Stimulated activated CD4-positive, alpha-beta T cell treated with anti-CD3 and anti-CD28 coated beads, Interleukin-1b, Interleukin-23, amount 100 ng/mL, for 4 hours (primary cell): ENCODE data around the gene DPP9.
"Not testable (repeated sequence)": the region's sequence is repeated elsewhere in the genome, so short reads cannot be mapped to it uniquely, and the experiment has no call there.

Experiments
- DNase-seq, 2 donors: peaks; one replicate each; pipeline ENCODE4 v3.0.0-alpha.2; 2020; ENCODE audit warnings: low read depth in 2 of 2

DPP9 gene

DNA sequence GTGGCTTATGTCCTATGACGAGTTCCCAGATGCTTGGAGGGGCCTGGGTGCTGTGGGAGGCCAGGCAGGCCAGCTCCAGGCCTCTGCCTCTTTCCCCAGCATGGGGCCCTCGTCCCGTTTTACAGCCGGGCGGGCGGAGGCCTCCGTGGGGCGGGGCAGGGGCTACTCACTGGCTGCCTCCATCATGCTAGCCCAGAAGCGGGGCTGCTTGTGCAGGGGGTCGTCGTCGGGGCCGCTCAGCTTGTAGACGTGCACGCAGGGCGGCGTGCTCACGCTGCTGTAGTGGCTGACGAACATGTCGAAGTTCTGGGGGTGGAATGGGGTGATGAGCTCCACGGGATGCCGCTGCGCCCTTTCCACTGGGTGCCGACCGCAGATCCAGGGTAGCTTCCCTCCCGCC lies 35.1 kb downstream of the DPP9 start:
- no peak for DNase-seq

DNA sequence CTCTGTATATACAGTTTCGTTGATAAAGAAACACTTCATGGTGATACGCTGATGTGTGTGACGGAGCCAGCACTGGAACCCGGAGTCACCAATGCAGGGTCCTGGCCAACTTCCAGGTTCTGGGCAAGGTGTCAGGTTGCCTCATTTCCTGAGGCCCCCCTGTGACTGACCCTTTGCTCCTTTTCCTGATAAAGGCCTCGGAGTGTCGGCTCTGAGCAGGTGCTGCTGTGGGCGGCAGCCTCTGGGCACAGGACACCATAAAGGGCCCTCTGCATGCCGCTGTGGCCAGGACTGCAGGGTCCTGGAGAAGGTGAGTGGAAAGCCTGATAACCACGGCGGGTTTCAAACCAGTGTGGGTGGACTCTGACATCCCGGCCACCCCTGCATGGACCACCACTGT lies 36.2 kb downstream of the DPP9 start:
- no peak for DNase-seq

DNA sequence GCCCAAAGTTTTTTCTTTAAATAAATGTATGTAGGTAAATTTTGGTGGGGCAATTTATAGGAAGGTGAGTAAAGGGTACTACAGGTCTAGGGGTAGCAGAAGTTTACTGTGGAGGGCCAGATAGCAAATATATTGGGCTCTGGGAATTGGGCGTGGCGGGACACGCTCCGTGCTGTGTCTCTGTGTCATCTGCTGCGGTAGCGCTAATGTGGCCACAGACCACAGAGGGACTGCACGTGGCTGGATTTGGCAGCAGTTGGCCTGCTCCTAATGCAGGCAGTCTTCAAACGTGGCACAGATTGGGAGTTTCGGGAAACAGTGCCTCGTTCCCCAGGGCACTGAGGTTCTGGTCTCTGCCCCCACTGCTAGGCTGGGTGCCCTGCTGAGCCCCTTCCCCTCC lies 36.9 kb downstream of the DPP9 start:
- no peak for DNase-seq

DNA sequence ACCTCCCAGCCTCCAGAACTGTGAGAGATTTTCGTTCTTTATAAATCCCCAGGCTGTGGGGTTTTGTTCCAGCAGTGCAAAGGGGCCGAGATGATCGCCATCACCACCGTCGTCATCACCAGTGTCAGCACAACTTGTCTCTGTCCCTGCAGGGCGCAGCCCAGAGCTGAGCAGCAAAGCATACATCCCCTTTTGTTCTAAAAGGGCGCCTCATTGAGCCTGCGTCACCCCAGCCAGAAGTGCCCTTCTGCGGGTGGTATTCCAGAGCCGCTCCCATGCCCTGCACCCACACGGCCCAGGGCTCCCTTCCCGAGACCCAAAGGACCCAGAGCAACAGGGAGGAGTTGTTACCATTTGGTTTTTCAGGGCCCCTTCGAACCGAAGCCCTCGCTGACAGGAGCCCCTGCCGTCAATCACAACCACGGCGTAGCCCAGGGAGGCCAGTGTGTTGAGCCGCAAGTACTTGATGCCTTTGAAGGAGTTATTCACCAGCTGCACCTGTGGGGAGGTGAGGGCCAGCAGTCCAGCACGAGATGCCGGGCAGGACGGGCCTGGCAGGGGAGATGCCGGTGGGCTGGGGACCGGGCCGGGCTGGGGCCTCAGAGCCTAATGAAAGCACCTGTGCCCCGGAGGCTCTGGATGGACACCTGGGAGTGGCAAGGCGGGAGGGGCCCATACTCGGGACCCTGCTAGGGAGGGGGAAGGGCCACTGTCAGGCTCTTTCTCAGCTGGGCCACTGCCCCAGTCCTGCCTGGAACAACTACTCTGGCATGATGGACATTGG lies 39.1 kb downstream of the DPP9 start:
- DNase-seq = no peak

DNA sequence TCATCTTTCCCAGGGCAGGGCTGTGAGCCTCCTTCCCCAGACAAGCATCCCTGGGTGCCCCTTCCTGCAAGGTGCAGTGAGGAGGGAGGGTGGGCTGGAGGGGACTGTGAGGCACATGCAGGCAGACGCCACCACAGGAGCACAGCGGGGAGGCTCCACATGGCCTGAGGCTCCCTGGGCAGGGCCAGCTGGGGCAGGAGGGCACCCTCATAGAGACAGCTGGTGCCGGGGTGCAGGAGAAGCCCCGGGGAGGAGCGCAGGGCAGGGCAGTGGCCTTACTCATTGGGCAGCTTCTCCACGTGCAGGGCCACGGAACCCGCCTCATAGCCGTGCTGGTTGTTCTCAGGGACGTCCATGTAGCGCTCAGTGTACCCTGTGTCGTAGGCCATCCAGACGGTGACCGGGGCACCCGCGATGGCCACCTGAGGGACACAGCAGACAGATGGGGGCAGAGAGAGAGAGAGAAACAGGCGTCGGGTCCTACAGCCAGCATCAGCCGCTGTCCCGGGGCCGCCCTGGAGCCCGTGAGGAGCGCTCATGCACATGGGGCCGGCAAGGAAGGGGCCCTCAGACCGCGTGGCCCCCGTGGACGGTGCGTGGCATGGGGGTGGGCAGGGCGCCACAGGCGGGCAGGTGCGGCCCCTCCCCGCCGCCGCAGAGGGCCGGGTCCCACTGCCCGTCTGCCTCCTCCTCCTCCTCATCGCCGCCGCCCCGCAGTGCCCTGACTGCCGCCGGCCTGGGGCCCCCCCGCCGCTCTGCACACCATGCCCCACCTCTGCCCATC lies 41.0 kb downstream of the DPP9 start:
- no peak for DNase-seq

DNA sequence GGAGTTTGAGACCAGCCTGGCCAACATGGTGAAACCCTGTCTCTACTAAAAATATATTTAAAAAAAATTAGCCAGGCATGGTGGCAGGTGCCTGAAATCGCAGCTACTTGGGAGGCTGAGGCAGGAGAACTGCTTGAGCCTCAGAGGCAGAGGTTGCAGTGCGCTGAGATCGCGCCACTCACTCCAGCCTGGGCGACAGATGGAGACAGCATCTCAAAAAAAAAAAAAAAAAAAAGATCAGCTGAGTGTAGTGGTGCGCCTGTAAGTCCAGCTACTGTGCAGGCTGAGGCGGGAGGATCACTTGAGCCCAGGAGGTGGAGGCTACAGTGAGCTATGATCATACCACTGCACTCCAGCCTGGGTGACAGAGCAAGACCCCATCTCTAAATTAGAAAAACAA lies 43.6 kb downstream of the DPP9 start:
- not testable (repeated sequence) for DNase-seq

DNA sequence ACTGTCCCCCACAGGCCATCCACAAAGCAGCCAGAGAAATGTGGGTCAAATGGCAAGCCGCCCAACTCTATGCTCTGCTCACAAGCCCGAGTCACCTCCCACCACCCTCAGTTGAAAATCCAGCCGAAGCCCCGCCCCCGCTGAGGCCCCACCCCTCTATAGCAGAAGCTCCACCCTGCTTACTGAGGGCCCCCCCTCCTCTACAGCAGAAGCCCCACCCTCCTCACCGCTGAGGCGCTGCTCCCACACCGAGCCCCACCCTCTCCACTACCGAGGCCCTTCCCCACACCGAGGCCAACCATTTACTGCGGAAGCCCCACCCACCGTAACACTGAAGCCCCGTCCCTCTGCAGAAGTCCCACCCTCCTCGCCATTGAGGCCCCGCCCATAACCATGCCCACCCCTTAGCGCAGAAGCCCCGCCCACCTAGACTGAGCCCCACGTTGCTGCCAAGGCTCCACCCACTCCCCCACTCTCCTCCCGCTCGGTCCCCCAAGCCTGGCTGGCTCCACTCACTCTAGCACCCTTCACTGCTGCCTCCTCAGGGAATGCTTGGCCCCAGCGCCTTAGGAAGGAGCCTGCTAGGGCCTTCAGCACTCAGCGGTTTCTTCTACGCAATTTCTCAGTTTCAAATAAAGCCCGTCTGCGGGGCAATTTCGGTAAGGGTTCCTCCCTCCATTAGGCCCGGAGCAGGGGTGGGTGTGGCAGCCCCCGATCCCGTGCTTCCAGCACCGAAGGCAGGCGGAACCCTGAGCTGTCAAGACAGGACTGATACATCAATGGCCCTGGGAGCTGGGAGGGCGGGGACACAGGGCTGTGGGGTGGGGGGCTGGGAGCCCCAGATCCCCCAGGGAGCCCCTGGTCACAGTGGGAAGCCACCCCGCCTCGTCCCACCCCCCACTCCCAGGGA lies 44.5 kb downstream of the DPP9 start:
- DNase-seq = no peak

DNA sequence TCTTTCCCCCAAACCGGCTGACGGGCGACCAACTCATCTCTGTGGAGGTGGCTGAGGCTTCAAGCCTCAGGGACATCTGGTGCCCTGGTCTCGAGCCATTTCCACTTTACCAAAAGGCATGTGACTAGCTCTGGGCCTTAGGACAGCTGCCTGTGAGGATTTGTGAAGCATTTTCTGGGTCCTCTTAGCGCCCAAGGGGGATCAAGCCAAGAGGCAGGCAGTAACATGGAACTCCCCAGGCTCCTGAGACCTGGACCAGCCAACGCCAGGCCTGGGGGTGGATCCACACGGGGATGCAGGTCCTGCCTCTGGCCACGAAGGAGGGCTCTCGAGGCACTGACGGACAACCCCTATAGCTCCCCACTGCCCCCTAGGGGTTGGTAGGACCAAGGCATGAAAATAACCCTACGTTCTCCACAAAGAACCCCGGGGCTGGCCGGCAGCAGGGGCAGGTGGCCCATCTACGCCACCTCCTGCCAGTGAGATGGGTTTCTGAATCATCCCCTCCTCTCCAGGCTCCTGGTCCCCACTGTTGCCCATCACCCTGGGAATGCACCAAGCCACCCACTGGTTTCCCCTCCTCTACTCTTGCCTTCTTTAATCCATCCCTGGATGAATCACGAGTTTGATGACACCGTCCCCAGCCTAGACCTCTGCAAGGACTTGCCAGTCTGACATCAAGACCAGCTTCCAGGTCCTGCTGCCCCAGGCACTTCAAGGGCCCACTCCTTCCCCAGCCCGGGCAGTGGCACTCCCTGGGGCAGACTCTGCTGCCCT lies 46.5 kb downstream of the DPP9 start:
- no peak for DNase-seq

DNA sequence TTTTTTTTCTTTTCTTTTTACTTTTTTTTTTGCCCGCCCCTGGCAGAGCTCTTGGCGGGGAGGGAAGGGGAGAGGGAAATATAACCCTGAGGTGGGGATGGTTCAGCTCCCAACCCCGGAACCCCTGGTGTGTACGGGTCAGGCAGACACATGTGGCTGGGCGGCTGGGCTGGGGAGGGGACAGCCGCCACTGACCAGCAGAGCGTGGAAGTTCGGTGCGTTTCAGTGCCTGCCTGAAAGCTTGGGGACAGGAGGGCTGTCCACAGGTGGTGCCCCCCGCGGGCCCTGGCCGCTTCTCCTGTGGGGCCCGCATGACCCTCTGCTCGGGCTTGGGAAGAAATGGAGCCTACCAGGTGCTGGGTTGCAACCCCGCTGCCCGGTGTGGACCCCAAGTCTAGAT lies 48.3 kb downstream of the DPP9 start:
- no peak for DNase-seq

DNA sequence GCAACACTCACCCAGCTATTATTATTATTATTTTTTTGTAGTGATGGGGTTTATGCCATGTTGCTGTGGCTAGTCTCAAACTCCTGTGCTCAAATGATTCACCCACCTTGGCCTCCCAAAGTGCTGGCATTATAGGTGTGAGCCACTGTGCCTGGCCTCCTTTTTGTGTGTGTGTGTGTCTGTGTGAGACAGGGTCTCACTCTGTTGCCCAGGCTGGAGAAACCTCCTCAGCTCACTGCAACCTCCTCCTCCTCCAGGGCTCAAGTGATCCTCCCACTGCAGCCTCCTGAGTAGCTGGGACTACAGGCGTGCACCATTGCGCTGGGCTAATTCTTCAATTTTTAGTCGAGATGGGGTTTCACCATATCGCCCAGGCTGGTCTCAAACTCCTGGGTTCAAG lies 49.9 kb downstream of the DPP9 start:
- no peak for DNase-seq

DNA sequence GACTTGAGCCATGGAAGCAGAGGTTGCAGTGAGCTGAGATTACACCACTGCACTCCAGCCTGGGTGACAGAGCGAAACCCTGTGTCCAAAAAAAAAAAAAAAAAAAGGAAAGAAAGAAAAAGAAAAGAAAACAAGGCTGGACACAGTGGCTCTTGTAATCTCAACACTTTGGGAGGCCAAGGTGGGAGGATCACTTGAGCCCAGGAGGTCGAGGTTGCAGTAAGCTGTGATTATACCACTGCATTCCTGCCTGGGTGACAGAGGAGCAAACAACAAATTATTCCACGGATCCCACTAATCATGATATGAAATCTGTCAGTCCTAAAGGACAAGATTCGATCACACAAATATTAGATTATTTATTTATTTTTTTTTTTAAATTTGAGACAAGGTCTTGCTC lies 50.4 kb downstream of the DPP9 start:
- no peak for DNase-seq

DNA sequence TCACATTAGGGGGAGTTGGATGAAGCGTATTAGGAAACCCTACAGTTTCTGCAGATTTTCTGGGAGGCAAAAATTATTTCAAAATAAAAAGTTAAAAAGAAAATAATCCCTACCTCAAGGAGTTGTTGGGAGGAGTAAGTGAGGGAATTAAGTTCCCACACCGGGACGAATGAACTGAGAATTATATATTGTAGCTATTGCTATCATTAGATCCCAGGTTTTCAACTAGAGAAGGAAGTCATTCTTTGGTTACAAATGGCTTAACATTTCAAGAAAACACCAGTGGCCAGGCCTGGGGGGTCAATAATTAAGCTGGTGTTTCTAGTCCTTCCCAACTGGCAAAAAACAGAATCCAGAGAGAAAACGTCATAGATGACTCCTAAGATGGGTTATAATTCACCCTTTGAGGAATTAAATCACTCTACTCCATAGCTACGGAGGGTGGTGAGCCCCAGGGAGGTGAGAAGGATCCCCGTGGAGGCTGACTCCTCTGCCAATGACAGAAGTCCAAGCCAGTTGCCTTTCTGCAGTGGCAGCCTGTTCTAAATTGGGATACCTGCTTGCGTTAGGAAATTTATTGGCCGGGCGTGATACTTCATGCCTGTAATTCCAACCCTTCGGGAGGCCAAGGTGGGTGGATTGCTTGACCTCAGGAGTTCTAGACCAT lies 52.3 kb downstream of the DPP9 start:
- no peak for DNase-seq

DNA sequence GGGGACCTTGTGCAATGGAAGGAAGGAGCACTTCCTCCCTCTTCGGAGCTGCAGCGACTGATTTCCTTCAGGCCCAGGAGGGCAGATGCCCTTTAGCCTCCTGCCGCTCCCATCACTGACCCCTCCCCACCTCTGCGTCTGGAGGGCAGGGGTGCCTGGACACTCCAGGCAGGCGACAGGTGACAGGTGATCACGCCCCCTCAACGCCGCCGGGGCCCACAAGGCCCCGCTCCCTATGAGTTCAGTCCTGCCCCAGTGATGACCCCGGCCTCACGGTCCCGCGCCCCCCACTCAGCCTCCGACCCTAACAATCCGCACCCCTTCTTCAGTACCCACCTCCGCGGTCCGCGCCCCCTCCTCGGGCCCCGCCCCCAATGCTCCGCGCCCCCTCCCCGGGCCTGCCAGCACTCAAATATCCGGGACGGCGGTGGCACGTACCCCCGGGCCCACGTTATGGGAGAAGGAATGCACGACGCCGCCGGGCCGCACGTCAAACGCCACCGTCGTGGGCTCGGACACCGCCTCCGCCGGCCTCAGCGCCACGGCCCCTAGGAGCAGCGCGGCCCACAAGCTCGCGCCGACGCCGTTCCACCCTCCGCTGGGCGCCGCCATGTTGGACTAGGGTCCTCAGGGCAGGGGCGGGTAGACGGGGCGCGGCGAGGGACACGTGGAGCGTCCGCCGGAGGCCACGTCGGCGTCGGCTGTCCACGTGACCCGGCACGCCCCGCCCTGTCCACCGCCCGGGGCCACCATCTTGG lies 53.7 kb downstream of the DPP9 start, which contains the start of gene MYDGF:
MYDGF (minus strand) TSS at position 620 of the 758 bp plus-strand sequence; CDS start at position 612, 8 bp downstream.
- peak; percentile 85 to 95 for DNase-seq

DNA sequence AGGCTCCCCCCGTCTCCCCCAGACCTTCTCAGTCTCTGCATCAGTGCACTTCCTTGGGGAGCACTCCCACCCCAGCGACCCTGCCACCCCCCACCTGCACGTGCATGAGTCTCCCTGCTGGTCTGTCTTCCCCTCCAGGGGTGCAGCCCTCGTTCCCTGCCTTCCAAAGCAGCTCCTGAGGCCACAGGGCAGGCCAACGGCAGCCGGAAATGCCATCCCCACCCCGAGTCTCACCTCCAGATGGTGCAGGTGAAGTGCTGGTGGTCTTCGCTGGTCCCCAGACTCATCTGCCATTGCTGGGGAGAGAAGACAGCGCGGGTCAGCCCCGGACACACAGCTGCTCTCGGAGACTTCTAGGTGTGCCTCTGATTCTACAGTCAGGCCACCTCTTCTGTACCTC lies 59.0 kb downstream of the DPP9 start:
- DNase-seq = no peak

DNA sequence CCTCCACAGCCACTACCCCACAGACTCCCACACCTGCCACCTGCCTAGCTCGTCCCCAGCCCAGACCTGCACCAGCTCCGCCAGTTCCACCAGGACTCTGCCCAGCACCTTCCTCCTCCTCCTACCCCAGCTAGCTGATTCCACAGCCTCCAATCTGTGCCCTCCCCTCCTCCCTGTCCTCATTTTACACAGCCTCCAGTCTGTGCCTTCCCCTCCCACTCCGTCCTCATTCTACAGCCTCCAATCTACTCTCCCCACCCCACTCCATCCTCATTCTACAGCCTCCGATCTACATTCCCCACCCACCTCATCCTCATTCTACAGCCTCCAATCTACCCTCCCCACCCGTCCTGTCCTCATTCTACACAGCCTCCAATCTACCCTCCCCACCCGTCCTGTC lies 60.8 kb downstream of the DPP9 start:
- DNase-seq = no peak

DNA sequence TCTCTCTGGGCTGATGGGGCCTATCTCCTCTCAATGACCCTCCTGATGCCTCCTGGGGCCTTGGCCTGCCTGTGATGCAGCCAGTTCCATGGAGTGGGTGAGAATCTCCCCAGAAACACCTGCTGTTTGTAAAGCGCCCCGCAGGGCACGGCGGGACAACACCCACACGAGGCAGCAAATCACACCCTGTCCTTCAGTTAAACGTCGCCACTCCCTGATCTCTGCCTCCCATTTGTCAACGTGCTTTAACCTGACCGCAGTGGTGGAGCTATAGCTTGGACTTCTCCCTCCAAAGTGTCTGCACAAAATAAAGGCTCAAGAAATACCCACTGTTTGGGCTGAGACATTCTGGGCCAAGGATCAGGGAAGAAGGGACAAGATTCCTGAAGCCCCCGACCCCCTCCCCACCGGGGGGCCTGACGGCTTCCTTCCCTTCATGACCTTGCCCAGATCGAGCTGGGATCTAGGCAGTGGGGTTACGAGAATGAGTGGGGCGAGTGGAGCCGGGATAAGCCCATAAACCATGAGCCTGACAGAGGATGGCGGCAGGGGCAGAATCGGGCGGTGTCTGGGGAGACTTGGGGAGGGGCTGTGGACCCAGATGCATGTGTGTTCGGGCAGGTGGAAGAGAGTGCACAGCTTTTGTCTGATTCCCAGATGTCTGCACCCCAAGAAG lies 61.5 kb downstream of the DPP9 start:
- no peak for DNase-seq

DNA sequence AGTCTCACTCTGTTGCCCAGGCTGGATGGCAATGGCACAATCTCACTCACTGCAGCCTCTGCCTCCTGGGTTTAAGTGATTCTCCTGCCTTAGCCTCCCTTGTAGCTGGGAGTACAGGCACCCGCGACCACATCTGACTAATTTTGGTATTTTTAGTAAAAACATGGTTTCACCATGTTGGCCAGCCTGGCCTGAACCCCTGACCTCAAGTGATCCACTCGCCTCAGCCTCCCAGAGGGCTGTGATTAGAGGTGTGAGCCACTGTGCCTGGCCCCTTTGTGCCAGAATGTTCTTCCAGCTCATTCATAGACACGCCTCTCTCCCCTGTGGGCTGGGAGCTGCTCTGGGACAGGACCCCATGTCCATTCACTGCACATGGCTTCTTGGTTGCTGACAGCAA lies 62.6 kb downstream of the DPP9 start:
- no peak for DNase-seq

DNA sequence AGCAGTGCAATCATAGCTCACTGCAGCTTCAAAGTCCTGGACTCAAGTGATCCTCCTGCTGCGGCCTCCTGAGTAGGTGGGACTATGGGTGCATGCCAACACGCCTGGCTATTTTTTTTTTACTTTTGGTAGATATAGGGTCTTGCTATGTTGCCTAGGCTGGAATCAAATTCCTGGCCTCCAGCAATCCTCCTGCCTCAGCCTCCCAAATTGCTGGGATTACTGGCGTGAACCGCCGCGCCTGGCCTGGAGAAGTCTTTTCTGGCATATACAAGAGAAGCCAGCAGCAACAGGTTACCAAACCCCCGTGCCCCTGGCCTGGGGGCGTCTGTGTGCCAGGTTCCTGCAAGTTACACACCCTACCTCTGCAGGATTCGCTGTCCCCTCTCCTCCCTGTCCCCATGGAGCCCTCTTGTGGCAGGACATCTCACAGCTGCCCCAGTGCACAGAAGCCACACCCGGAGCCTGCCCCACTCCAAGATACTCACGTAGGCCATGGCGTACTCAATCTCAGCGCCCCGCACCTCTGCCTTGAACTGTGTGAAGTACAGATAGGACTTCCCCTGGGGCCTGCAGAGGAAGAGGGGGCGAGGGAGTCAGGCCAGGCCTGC lies 63.4 kb downstream of the DPP9 start:
- no peak for DNase-seq

DNA sequence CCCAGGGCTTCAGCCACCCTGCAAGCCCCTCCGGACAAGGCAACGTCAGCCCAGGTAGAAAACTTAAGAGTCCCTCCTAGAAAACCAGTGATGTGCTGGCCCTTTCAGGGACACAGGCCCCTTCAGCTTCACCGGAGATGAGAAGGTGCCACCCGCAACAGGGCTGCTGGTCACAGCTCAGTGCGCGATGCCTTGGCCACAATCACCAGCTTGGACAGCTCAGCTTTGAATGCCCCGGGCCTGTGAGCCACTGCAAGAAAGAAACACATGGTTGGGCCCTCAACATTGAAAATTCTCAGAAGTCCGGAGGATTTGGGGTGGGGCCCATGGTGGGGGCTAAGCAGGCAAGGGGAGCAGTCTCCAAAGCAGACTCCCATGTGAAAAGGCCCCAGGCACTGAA lies 65.8 kb downstream of the DPP9 start:
- no peak for DNase-seq
